ENCODE results near the gene LSAMP.

LSAMP gene

DNA sequence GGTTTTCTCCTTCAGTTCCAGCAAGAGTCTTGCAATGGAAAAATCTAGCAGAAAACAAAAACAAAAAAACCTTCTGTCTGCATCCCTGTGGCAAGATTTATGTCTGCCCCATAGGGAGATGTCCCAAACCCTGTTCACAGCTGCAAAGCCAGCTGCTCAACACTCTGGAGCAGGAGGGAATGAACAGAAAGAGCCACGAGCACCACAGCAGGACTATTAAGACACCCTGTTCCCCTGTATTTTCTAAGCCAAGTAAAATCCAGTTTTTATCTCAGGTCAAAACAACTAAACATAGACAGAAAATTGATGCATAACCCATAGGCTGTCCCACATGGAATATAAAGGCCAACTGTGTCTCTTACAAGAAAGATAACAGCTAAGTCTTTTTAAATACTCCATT, 357.9 kb downstream of the LSAMP start:
- Histone ChIP-seq H3K4me1 (ENCODE audit: insufficient read depth, low read length, poor library complexity, severe bottlenecking) (no peaks in the 10 kb centered on the region), H3K9ac (ENCODE audit: low read depth, low read length, poor library complexity, severe bottlenecking) (no peak overlapping the region), H3K9me2 (replicated peaks; ENCODE audit: low read depth, low read length) (no peaks in the 10 kb centered on the region), H3K4me3 (ENCODE audit: low read length, poor library complexity, severe bottlenecking) (no peak overlapping the region), H3K79me2 (ENCODE audit: insufficient read depth, low read length) (no peaks in the 10 kb centered on the region), H4K20me1 (ENCODE audit: insufficient read depth, low read length, poor library complexity, severe bottlenecking) (no peaks in the 10 kb centered on the region), H3K27me3 (ENCODE audit: insufficient read depth, low read length, poor library complexity, severe bottlenecking) (no peaks in the 10 kb centered on the region), H3K9me3 (ENCODE audit: insufficient read depth, low read depth, low read length) (no peaks in the 10 kb centered on the region), H3K4me2 (ENCODE audit: low read depth, low read length, poor library complexity, severe bottlenecking) (no peak overlapping the region), H2AFZ (ENCODE audit: low read length) (no peak overlapping the region), H3K36me3 (ENCODE audit: insufficient read depth, low read length) (no peaks in the 10 kb centered on the region), H3F3A (ENCODE audit: low read depth) (no peaks in the 10 kb centered on the region)
- TF ChIP-seq EZH2phosphoT487 (IDR thresholded peaks at IDR 0.05; ENCODE audit: borderline replicate concordance) = no peak
- TF ChIP-seq, protein P1, sequence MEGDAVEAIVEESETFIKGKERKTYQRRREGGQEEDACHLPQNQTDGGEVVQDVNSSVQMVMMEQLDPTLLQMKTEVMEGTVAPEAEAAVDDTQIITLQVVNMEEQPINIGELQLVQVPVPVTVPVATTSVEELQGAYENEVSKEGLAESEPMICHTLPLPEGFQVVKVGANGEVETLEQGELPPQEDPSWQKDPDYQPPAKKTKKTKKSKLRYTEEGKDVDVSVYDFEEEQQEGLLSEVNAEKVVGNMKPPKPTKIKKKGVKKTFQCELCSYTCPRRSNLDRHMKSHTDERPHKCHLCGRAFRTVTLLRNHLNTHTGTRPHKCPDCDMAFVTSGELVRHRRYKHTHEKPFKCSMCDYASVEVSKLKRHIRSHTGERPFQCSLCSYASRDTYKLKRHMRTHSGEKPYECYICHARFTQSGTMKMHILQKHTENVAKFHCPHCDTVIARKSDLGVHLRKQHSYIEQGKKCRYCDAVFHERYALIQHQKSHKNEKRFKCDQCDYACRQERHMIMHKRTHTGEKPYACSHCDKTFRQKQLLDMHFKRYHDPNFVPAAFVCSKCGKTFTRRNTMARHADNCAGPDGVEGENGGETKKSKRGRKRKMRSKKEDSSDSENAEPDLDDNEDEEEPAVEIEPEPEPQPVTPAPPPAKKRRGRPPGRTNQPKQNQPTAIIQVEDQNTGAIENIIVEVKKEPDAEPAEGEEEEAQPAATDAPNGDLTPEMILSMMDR (conservative IDR thresholded peaks at IDR 0.05; ENCODE audit: low read length) = no peak

DNA sequence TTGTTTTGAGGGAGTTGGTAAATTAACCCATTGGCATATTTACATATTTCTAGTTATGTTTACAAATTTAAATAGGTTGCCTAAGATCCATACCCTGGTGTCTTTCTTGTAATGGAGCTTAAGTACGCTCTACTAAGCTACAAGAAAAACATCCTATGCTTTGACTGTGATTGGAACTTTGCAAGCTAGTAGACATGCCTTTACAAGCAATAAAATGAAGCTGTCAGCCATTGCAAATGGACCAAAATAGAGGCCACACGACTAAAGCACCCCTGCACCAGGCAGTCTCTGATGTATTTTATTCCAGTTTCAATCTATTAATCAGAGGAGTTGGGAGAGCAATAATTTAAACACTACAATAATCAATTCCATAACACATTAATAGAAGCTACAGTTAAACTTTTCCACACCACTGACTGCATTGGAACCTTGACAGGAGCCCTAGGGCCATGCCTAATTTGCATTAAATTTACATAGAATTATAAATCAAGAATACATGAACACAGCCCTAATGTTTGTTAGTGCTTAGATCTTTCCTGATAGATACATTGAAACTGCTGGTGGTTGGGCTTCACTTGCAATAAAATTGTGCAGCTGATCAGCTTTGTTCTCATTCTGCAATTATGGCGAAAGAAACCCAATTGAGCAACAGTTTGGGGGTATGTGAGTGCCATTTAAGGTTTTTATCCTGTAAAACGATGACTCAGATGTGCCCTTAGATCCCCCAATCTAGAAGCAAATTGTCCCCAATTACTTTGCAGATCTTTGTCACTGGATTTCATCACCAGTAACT, 360.1 kb downstream of the LSAMP start:
- no peaks in the 10 kb centered on the region for H3K79me2 ChIP-seq (ENCODE audit: insufficient read depth, low read length)
- no peaks in the 10 kb centered on the region for H3F3A ChIP-seq (ENCODE audit: low read depth)
- no peak overlapping the region for H3K9ac ChIP-seq (ENCODE audit: low read depth, low read length, poor library complexity, severe bottlenecking)
- H2AFZ ChIP-seq (ENCODE audit: low read length) = no peak overlapping the region
- no peaks in the 10 kb centered on the region for H3K36me3 ChIP-seq (ENCODE audit: insufficient read depth, low read length)
- H3K9me3 ChIP-seq (ENCODE audit: insufficient read depth, low read depth, low read length) = no peaks in the 10 kb centered on the region
- no peaks in the 10 kb centered on the region for H3K9me2 ChIP-seq (replicated peaks; ENCODE audit: low read depth, low read length)
- no peaks in the 10 kb centered on the region for H3K4me1 ChIP-seq (ENCODE audit: insufficient read depth, low read length, poor library complexity, severe bottlenecking)
- no peak overlapping the region for H3K4me2 ChIP-seq (ENCODE audit: low read depth, low read length, poor library complexity, severe bottlenecking)
- H3K4me3 ChIP-seq (ENCODE audit: low read length, poor library complexity, severe bottlenecking) = no peak overlapping the region
- no peaks in the 10 kb centered on the region for H4K20me1 ChIP-seq (ENCODE audit: insufficient read depth, low read length, poor library complexity, severe bottlenecking)
- no peaks in the 10 kb centered on the region for H3K27me3 ChIP-seq (ENCODE audit: insufficient read depth, low read length, poor library complexity, severe bottlenecking)
- no peak for TF ChIP-seq EZH2phosphoT487 (IDR thresholded peaks at IDR 0.05; ENCODE audit: borderline replicate concordance)
- TF ChIP-seq, protein P1 (conservative IDR thresholded peaks at IDR 0.05; ENCODE audit: low read length) = no peak

DNA sequence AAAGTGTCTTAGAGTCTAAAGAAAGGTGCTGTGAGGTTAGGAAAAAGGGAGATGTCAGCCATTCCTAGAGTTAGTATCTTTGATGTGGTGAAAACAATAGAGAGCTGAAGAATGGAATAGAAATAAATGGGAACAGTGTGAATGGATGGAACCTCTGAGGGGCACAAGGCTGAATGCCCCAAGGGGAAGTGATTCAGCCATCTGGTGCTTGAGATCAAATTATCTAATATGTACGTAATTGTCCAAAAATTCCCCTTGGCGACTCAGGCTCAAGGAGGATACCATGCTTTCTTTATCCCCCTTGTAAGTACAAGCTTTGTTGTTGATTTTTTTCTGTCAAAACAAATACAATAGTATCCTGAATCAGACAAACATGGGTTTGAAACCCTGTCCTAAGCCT, 361.6 kb downstream of the LSAMP start:
- H3K9me2 ChIP-seq (replicated peaks; ENCODE audit: low read depth, low read length) = no peaks in the 10 kb centered on the region
- H3K9ac ChIP-seq (ENCODE audit: low read depth, low read length, poor library complexity, severe bottlenecking) = no peak overlapping the region
- H3K4me1 ChIP-seq (ENCODE audit: insufficient read depth, low read length, poor library complexity, severe bottlenecking) = no peaks in the 10 kb centered on the region
- TF ChIP-seq, protein P1 (conservative IDR thresholded peaks at IDR 0.05; ENCODE audit: low read length) = no peak
- TF ChIP-seq EZH2phosphoT487 (IDR thresholded peaks at IDR 0.05; ENCODE audit: borderline replicate concordance) = no peak
- no peaks in the 10 kb centered on the region for H3K9me3 ChIP-seq (ENCODE audit: insufficient read depth, low read depth, low read length)
- H2AFZ ChIP-seq (ENCODE audit: low read length) = no peak overlapping the region
- no peaks in the 10 kb centered on the region for H3K27me3 ChIP-seq (ENCODE audit: insufficient read depth, low read length, poor library complexity, severe bottlenecking)
- H3K4me3 ChIP-seq (ENCODE audit: low read length, poor library complexity, severe bottlenecking) = no peak overlapping the region
- H3K4me2 ChIP-seq (ENCODE audit: low read depth, low read length, poor library complexity, severe bottlenecking) = no peak overlapping the region
- H3K36me3 ChIP-seq (ENCODE audit: insufficient read depth, low read length) = no peaks in the 10 kb centered on the region
- H3F3A ChIP-seq (ENCODE audit: low read depth) = no peaks in the 10 kb centered on the region
- H3K79me2 ChIP-seq (ENCODE audit: insufficient read depth, low read length) = no peaks in the 10 kb centered on the region
- H4K20me1 ChIP-seq (ENCODE audit: insufficient read depth, low read length, poor library complexity, severe bottlenecking) = no peaks in the 10 kb centered on the region
